GM21723 (cell line): Measurements from ENCODE around the gene ZBTB42.
A peak's percentile ranks its signal among the peaks of the same experiment; 100 is the strongest.
"Not testable (repeated sequence)": the region's sequence is repeated elsewhere in the genome, so short reads cannot be mapped to it uniquely, and the experiment has no call there.

Experiments
- ATAC-seq: cut with Tn5 transposase; IDR thresholded peaks from one replicate; pipeline ENCODE4 v1.9.1; 2021; ENCODE audit warnings: mild to moderate bottlenecking, moderate library complexity; ENCODE audit not compliant: unreplicated experiment

Gene ZBTB42

DNA sequence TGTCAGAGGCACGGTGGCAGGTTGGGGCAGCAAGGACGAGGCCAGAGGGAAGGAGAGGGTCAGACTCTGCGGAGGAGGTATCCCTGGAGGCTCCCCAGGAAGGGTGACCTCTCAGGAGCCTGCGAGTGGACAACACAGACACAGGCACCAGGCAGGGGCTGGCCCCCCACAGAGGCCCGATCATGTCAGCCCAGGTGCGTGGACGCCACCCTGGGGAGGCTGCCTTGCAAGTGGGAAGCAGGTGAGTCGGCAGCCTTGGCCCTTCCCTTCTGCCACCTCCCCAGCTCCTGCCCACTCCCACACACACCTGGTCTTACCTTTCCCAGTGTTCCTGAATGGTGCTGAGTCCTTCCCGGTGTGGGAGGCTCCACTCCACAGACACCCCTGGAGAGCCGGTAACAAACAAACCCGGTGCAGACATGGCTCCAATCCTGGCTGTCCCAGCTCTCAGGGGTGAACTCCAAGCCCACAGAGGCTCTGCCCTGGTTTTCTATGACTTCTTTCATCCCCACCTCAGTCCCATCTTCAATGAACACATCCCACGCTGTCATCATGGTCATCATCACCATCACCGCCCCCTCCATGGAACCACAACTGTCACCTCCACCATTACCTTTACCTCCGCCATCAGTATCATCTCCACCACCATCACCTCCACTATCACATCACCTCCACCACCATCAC is 5.2 kb downstream of the ZBTB42 start:
- ATAC-seq, result no peak

- ATAC-seq, result no peak
Observed at GRCh38 chr14:104806625-104807465, 5.9 kb downstream of the ZBTB42 start.

- ATAC-seq, result no peak
Observed at GRCh38 chr14:104808456-104808855, 7.6 kb downstream of the ZBTB42 start.

GRCh38 chr14:104810316-104810715 is 9.4 kb downstream of the ZBTB42 start:
- no peak for ATAC-seq

DNA sequence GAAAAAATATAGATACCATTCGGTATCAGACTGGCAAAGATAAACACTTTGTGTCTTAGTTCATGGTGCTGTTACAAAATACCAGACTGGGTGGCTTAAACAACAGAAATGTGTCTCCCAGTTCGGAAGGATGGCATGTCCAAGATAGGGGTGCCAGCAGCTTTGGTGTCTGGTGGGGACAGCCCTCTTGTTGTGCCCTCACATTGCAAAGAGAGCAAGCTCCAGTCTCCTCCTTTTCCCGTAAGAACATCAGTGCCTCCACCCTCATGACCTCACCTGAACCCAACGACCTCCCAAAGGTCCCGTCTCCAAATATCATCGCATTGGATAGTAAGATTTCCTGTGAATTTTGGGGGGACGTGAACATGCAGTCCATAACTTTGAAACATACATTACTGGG is 12.4 kb downstream of the ZBTB42 start:
- ATAC-seq, result no peak

DNA sequence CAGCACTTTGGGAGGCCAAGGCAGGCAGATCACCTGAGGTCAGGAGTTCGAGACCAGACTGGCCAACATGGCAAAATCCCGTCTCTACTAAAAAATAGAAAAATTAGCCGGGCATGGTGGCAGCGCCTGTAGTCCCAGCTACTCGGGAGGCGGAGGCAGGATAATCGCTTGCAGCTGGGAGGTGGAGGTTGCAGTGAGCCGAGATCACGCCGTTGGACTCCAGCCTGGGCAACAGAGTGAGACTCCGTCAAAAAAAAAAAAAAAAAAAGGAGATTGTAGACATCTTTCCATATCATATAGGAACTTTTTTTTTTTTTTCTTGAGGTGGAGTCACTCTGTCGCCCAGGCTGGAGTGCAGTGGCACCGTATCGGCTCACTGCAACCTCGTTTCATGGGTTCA is 13.8 kb downstream of the ZBTB42 start:
- not testable (repeated sequence) for ATAC-seq

DNA sequence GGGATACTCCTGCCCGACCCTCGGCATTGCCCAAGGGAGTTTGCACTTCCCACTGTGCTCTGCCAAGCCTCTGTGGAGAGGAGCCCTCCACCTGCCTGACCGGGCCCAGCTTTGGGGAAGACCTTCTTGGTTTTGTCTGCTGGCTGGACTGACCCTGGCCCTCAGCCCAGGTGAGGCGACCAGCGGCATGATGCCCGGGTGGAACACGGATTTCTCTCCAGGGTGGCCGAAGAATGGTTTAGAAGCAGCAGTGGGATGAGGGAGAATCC is 15.6 kb downstream of the ZBTB42 start:
- ATAC-seq, result peak; percentile 13

DNA sequence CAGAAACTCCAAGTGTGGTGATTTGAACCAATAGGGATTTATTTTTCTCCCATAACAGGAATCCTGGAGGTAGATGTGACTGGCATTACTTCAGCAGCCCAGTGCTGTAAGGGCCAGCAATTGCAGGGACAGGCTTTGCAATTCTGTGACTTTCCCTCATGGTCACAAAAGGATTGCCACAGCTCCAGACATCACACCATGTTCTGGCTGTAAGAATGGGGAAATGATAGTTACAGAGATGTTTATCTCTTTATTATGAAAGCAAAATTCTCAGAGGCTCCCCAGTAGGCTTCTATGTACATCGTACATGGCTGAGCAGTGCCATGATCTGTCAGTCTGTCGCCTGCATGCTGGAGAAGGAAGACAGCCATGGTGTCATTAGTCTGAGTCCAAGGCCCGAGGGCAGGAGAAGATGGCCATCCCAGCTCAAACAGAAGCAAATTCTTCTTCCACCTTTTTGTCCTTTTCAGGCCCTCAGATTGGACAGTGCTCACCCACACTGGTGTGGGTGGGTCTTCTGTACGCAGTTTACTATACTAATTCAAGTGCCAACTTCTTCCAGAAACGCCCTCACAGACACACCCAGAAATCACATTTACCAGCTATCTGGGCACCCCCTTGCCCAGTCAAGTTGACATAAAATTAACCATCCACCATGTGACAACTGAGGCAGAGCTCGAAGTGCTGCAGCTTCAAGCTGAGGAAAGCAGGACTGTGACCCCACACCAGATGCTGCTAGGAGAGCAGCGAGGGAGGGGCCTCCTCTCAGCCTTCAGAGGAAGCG is 17.2 kb downstream of the ZBTB42 start:
- no peak for ATAC-seq

DNA sequence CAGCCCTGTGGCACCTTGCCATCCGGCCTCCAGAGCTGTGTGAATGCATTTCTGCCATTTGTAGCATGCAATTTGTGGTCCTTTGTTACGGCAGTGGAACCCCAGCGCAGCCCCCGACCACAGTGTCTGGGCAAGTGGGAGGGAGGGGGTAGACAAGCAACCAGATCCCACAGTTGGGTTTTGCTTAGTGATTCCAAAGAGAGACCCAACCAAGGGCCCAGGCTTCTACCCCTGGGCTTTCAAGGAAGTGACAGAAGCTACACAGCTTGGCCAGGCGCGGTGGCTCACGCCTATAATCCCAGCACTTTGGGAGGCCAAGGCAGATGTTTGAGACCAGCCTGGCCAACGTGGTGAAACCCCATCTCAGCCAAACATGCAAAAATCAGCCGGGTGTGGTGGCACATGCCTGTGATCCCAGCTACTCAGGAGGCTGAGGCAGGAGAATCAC is 17.8 kb downstream of the ZBTB42 start:
- ATAC-seq, result no peak

DNA sequence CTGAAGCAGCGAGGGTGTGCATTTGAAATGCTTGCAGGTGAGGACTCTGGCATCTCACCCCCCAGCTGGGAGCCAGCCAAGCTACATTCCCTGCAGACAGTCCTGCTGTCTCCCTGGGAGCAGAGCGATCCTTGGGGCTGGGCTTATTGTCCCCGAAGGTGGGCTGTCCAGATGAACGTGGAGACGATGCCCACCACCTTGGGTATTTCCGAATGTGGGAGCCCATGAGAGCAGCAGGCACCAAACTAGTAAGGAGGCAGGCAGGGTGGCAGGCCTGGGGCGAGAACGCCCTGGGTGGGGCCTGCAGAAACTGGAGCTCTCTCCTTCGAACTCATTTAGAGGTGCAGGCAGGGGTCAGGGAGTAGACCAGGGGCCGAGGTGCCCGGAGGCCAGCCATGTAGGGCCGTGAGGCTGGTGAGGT is 18.5 kb downstream of the ZBTB42 start:
- no peak for ATAC-seq

- no peak for ATAC-seq
Observed at GRCh38 chr14:104820669-104821228, 19.8 kb downstream of the ZBTB42 start.

GRCh38 chr14:104821229-104821945 is 20.5 kb downstream of the ZBTB42 start:
- no peak for ATAC-seq

- ATAC-seq, result no peak
Observed at GRCh38 chr14:104821971-104822608, 21.2 kb downstream of the ZBTB42 start.

- ATAC-seq, result no peak
Observed at GRCh38 chr14:104822821-104823615, 22.1 kb downstream of the ZBTB42 start.

DNA sequence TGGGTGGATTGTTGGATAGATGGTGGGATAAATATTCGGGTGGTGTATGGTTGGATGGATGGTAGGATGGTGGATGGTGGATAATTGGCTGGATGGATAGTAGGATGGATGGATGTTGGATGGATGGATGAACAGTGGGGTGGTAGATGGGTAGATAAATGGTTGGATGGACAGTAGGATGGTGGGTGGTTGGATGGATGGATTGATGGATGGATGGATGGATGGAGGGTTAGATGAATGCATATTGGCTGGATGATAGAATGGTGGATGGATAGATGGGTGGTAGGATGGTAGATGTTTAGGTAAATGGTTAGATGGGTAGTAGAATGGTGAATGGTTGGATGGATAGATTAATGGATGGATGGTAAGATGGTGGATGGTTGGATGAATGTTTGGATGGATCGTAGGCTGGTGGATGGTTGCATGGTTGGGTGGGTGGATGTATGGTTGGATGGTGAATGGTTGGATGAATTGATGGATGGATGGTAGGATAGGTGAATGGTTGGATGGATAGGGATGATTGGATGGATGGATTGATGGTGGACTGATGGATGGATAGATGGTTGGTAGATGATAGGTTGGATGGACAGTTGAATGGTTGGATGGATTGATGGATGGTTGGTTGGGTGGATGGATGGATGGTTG is 23.6 kb downstream of the ZBTB42 start:
- ATAC-seq, result no peak

DNA sequence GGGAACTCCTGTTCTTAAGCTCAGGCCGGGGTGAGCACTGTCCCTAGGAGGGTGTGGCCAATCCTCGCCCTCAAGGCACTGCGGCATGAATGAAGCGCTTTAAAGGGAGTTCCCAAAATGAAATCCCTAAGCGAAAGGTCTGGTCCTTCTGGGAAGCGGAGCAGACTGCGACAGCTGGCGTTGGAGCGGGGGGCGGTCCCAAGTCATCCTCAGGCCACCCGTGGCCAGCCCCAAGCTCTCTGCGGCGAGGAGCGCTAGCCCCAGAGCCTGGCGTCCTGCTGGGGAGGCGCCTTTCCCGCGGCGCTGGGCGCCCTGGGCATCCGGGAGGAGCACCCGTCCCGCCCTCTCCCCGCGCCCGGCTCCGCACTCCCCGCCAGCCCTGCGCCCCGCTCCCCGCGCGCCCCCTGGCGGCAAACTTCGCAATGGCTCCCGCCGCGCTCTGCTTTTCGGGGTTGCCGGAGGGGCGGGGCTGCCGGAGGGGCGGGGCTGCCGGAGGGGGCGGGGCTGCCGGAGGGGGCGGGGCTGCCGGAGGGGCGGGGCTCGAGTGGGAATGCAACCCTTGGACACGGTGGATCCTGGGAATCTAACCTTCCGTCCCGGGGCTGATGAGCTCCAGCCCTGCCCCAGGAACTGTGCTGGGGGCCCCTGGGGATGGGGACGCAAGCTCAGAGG is 25.4 kb downstream of the ZBTB42 start:
- peak; percentile 86 for ATAC-seq

DNA sequence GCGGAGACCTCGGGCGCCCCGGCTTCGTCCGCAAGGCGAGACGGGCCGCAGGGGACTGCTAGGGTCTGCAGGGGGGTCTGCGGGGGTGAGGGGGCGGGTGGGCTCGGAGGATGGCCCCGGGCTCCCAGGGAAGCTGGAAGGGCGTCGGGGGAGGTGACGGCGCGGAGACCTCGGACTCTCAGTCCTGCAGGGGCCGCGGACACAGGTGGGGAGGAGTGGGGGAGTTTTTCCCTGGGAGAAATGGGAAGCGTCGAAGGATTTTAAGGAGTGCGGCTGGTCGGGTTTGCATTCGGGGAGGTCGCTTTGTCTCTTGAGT is 25.9 kb downstream of the ZBTB42 start:
- no peak for ATAC-seq

- peak; percentile 47 for ATAC-seq
Observed at GRCh38 chr14:104827177-104828055, 26.5 kb downstream of the ZBTB42 start.
